ENCODE measurements around the gene KCNQ5. TPM values are rescaled to one million over a fixed set of nuclear protein-coding genes. Genes with fewer than 3 reads are reported as not detected.
"Not testable (repeated sequence)": the region's sequence is repeated elsewhere in the genome, so short reads cannot be mapped to it uniquely, and the experiment has no call there.

The KCNQ5 gene
- polyA plus RNA-seq, 3 donors = under 0.01 to 0.15 TPM; not detected in 1

GRCh38 chr6:72984189-72984831 lies 362.4 kb downstream of the KCNQ5 start:
- 63 to 79% (median 78%) methylated on average over 13 of the region's 13 CpGs for WGBS, 3 donors
- not testable (repeated sequence) for H3K27ac ChIP-seq (ENCODE audit: low read depth, low read length)

DNA sequence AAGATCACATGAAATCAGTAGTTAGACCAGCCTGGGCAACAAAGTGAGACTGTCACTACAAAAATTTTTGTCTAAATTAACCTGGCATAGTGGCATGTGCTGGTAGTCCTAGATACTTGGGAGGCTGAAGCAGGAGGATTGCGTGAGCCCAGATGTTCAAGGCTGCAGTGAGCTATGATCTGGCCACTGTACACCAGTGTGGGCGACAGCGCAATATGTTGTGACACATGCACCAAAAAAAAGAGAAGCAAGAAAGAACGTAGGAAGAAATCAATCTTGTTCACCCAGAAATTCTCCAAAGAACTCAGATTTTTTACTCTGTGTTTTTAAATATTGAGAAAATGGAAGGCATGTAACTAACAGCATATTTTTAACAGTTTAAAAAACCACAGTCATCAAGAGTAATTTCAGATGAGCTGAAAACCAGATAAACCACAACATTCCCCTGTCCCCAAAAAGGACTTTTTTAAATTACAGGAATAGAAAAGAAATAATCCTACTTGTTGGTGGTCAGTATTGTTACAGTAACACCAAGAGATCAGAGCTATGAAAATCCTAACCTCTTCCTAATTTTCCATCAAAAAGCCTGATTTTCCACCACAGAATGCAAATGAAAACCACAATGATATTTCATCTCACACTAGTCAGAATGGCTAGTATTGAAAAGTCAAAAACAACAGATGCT lies 363.3 kb downstream of the KCNQ5 start:
- no peak overlapping the region for H3K27ac ChIP-seq (ENCODE audit: low read depth, low read length)
- WGBS, 3 donors = 63 to 91% (median 66%) methylated on average over 4 of the region's 4 CpGs

DNA sequence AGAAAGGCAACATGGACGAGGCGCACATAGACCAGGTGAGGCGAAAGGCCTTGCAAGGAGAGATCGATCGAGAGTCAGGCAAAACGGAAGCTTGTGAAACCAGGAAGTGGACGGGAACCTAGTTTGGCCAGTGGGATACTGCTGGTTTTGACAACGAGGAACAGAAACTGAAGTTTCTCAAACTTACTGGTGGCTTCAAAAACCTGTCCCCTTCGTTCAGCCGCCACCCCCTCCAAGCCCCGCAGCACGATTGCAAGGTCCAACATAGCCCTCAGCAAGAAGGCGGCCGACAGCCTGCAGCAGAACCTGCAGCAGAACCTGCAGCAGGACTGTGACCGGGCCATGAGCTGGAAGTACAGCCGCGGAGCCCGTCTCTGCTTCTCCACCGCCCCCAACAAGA lies 365.4 kb downstream of the KCNQ5 start:
- H3K27ac ChIP-seq (ENCODE audit: low read depth, low read length) = no peak overlapping the region
- WGBS, 3 donors = 79 to 83% (median 82%) methylated on average over 17 to 19 of the region's 19 CpGs

- H3K27ac ChIP-seq (ENCODE audit: low read depth, low read length) = no peak overlapping the region
- 73 to 90% (median 79%) methylated on average over 5 of the region's 5 CpGs for WGBS, 3 donors
These were observed 378.1 kb downstream of the KCNQ5 start for GRCh38 chr6:72999995-73000394.

DNA sequence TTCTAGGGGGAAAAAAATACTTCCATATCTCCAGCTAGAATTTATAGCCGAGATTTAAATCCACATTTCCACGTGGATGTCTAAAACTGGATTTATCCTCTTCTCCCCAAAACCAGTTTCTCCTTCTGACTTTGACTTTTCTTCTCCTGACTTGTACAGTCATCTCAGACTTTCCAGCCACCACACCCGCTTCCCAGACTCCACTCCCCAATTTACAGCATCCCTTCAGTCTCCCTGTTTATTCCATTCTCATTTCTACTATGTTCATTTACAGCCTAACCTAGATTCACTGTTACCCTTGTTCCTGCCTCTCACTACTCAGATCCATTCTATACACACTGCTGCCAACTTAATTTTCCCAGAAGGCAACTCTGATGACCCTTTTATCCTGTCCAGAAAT lies 378.6 kb downstream of the KCNQ5 start:
- no peak overlapping the region for H3K27ac ChIP-seq (ENCODE audit: low read depth, low read length)
- 80 to 93% (median 85%) methylated on average over 3 of the region's 3 CpGs for WGBS, 3 donors

DNA sequence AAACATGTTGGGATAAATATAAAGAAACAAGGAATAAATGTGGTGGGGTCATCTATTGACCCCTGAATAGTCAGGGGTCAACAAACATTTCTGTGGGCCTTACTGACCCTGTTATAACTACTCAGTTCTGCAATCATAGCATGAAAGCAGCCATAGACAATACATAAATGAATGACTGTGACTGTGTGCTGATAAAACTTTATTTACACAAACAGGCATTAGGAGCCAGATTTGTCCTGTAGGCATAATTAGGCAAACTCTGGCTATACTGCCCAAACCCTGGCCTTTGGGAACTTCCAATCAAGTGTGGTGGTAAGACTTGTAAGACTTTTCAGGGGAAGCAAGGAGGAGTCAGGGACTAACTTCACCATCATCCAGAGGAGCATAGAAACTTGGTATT lies 380.7 kb downstream of the KCNQ5 start:
- H3K27ac ChIP-seq (ENCODE audit: low read depth, low read length) = no peak overlapping the region

- no peak overlapping the region for H3K27ac ChIP-seq (ENCODE audit: low read depth, low read length)
- 64 to 71% (median 66%) methylated on average over 3 of the region's 3 CpGs for WGBS, 3 donors
These were observed 381.4 kb downstream of the KCNQ5 start for GRCh38 chr6:73003302-73003701.

- no peak overlapping the region for H3K27ac ChIP-seq (ENCODE audit: low read depth, low read length)
These were observed 382.4 kb downstream of the KCNQ5 start for GRCh38 chr6:73004231-73004630.

- H3K27ac ChIP-seq (ENCODE audit: low read depth, low read length) = no peak overlapping the region
- WGBS, 3 donors = 68 to 75% (median 70%) methylated on average over 2 of the region's 2 CpGs
These were observed 383.0 kb downstream of the KCNQ5 start for GRCh38 chr6:73004861-73005260.

GRCh38 chr6:73006146-73006545 lies 384.3 kb downstream of the KCNQ5 start:
- 65 to 79% (median 70%) methylated on average over 2 of the region's 2 CpGs for WGBS, 3 donors
- H3K27ac ChIP-seq (ENCODE audit: low read depth, low read length) = no peak overlapping the region

DNA sequence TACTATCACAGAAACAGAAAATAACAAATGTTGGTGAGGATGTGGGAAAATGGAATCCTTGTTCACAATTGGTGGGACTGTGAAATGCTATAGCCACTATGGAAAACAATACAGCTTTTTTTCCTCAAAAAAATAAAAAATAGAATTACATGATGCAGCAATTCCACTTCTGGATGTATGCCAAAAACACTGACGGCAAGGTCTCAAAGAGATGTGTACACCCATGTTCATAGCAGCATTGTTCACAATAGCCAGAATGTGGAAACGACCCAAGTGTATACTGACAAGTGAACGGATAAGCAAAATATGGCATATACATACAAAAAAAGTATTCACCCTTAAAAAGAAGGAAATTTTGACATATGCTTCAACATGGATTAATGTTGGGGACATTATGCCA lies 390.1 kb downstream of the KCNQ5 start:
- 60 to 70% (median 62%) methylated on average over 3 of the region's 3 CpGs for whole genome bisulfite sequencing, 3 donors
- no peak overlapping the region for H3K27ac ChIP-seq (ENCODE audit: low read depth, low read length)

- no peak overlapping the region for H3K27ac ChIP-seq (ENCODE audit: low read depth, low read length)
- WGBS, 3 donors = 30 to 58% (median 49%) methylated on average over 2 of the region's 2 CpGs
These were observed 395.6 kb downstream of the KCNQ5 start for GRCh38 chr6:73017476-73017875.

DNA sequence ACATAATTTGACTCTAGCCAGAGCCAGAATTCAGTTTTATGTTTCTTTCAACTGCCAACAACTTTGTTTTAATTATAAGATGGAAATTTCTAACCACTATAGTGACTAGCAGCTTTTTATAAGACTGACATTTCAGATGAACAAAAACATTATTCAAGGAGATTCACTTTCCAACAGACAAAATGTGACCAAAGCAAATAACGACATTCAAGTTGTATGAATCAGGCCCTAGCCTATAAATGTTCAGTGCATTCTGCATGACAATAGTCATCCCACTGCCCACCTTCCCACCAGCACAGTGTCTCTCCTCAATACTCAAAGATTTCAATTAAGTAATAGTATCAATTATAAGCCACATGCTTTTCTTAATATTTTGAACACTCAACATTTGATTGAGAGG lies 402.7 kb downstream of the KCNQ5 start:
- no peak overlapping the region for H3K27ac ChIP-seq (ENCODE audit: low read depth, low read length)
- WGBS, 3 donors = 79 to 85% (median 82%) methylated on average over 1 of the region's 1 CpG

GRCh38 chr6:73027691-73028090 lies 405.8 kb downstream of the KCNQ5 start:
- no peak overlapping the region for H3K27ac ChIP-seq (ENCODE audit: low read depth, low read length)

GRCh38 chr6:73028124-73028766 lies 406.4 kb downstream of the KCNQ5 start:
- WGBS, 3 donors = 28 to 32% (median 29%) methylated on average over 8 of the region's 8 CpGs
- no peak overlapping the region for H3K27ac ChIP-seq (ENCODE audit: low read depth, low read length)

DNA sequence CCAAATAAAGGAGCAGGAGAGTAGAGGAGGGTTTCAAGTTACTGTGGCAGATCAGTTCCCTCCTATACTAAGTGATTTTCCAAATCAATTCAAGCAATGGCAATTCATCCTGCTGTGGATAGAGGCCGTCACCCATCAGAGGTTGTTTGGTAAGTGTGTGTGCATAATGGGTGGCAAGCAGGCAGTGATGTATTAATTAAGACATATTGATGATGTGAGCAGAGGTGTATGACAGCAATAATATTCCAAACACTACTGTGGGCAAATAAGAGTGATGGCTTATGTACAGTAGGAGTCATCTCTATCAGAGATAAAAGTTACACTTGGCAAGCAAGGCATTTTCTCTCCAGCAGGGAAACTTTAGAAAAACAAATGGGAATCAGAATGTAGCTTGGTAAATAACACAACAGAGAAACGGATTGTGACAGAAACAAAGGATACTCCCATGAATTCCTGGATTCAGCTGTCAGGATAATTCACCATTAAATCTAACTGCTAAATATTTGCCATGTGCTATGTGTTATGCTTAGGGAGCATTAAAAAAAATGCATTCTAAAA lies 407.1 kb downstream of the KCNQ5 start:
- WGBS, 3 donors = 53 to 69% (median 66%) methylated on average over 2 of the region's 2 CpGs
- no peak overlapping the region for H3K27ac ChIP-seq (ENCODE audit: low read depth, low read length)

DNA sequence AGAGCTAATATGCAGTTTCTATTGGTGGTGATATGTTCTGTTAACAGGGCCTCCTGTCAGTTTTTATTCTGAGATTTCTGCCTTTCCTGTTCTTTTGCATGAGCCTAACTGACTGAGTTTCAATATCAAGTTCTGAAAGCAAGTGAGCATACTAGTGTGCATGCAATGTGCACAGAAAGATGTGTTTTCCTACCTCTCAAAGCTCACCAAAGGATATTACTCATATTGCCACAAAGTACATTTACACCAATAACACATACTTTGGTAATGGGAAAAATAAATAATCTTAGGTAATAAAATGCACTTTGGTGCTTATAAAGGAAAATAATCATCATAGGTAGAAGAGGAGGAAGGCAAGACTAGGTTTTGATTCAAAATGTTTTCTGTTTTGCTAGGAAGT lies 408.4 kb downstream of the KCNQ5 start:
- no peak overlapping the region for H3K27ac ChIP-seq (ENCODE audit: low read depth, low read length)

DNA sequence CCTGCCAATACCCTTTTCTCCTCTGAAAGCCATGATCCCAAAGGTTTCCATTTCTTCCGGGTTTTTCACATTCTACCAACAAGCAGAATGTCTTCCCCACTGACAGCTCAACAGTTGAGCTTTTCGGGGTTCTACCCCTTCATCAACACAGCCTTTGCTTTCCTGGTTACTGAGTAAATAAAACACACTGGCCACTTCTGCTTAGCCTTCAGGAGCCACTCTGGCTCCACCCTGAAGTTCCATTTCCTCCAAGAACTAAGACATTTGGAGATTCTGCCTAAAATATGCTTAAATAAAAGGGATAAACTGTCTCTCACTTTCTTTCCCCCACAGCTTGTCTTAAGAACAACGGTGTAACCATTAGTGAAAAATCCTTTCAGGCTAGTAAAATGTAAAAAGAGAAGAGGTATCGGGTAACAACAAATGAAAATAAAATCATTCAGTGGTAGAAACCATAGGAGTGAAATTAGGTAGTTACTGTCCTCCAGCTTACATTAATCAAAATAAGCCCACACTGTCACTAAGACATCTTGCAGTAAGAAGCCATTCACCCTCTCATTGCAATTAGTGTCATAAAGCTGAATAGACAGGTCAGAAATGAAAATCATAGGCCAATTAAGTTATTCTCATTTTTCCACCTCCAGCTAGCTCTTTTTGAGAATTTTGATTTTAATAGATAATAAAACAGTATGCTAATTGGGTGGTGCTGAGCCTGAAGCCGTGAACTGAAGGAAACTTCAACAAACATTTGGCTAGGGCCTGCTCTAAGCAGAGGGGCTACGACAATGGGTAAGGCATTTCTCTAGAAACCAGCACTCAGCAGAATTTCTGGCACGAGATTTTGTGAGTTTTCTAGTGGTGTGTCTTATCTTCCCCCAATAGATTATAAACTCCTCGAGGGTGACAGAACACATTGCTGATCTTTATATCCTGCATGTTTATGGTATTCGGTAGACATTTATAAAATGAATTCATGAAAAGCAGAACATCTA lies 409.2 kb downstream of the KCNQ5 start:
- WGBS, 3 donors = 69 to 77% (median 74%) methylated on average over 9 of the region's 9 CpGs
- H3K27ac ChIP-seq (ENCODE audit: low read depth, low read length) = no peak overlapping the region

- WGBS, 3 donors = 88 to 97% (median 89%) methylated on average over 2 of the region's 2 CpGs
- no peak overlapping the region for H3K27ac ChIP-seq (ENCODE audit: low read depth, low read length)
These were observed 410.7 kb downstream of the KCNQ5 start for GRCh38 chr6:73032586-73032985.
